A549 treated with DMSO at 1 μM for 4 hours (cell line): ENCODE results near the gene KLHL36. TPM values are rescaled to one million over a fixed set of nuclear protein-coding genes. Genes with fewer than 3 reads are reported as not detected.

ENCODE experiments used
- total RNA-seq: library from RNA; stranded (reverse); fragments of 200-300 nt; extraction: Qiagen RNA extraction; gene quantifications from 5 replicates; pipeline ENCODE4 v1.2.3, GENCODE V29; 2022; ENCODE audit warnings: low read depth

Gene KLHL36
- 20.4 to 23.3 TPM (median 21.4 TPM) in 5 replicates for total RNA-seq

DNA sequence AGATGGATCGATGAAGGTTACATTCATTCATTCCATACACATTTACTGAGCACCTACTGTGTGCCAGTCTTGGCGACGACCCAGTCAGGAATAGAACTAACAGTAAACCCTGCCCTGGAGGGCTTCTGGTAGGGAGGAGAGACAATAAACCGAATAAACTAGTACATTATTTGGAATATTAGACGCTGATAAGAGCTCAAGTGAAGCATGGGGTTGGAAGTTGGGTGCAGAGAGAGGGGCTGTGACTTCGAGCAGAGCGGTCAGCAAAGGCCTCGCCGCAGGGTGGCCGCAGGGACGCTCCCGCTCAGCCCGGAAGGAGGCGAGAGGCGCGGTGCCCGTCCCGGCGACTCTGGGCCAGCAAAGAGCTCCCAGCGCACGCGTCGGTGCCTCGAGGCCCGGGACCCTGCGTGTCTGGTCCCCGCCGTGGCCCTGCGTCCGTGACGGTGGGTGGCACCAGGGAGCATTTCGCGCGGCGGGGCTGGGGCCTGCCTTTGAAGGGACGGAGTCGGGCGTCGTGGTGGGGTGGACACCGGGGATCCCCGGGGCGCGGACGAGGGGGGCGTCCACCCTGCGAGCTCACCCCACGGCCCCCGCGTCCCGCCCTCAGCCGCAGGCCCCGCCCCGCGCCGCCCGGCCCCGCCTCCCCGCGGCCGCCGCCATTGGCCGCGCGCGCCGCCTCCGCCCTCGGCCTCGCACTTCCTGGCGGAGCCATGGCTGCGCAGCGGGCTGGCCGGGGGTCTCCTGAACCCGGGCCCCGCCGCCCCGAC lies at the start of gene KLHL36:
Gene KLHL36, plus strand, starts transcription at position 684 of the 767 bp plus-strand sequence. CDS start 2,357 bp downstream, outside the sequence.

DNA sequence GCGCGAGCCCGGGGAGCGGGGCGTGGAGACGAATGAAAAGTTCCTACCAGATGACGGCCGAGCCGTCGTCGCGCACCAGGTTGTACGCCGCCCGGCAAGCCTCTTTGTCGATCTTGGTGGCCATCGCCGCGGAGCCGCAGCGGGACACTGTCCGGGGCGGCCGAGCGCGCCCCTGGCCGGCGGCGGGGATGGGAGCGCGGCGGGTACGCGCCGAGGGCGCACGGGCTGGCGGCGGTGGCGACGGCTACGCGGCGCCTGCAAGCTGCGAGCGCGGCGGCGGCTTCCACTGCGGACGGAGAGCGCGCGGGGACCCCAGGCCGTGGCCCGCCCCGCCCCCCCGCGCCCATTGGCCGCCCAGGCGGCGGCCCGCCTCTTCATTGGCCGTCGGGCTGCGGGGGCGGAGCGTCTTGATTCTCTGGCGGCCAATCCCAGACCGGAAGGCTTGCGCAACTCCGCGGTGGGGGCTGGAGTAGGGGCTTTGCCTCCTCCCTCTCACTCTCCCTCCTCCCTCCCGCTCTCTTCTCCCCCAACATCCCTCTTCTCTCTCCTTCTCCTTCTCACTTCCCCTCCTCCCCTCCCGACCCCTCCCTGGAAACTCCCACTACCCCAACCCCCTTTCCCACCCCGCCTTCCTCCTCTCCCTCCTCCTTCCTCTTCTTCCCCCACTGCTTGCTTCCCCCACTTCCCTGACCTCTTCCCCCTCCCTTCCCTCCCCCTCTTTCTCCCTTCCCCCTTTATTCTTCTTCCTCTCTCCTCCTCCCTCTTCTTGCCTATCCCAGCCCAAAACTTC lies 30.3 kb upstream of the KLHL36 start, which contains the start of gene COTL1:
Gene COTL1, minus strand, starts transcription at position 288 of the 790 bp plus-strand sequence. Its CDS starts 164 bp downstream, at position 124.

DNA sequence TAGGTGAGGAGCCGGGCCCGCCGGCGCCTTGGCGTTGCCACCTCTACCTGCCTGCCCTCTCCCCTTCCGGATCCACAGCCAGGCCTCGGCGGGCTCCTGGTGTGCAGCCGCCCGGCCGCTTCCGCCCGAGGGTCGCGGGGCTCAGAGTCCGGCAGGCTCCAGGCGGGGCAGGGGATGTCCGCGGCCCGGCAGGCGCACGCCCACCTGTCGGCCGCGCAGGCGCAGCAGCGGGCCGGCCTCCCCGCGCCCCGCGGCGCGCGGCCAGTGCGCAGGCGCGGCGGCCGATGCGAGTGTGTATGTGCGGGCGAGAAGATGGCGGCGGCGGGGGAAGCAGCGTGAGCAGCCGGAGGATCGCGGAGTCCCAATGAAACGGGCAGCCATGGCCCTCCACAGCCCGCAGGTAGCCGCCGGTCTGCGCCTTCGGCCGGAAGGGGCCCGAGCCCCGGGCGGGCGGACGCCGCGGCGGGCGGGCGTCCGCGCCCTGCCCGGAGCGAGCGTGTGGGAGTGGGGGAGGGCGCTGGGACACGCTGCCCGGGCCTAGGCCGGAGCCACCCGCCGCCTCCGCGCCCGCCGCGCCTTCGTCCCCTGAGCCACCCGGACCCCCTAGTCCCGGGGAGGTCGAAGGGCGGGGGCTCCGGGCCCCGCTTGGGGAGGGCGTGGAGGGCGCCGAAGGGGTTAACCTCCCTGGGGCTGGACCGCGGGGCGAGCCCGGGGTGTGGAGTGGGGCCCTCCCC lies 51.6 kb downstream of the KLHL36 start, which contains the start of gene USP10:
Gene USP10, plus strand, starts transcription at position 289 of the 734 bp plus-strand sequence. Its CDS starts 91 bp downstream, at position 380.

Other genes starting within 250 kb of the KLHL36 start
- gene MEAK7, start 143.9 kb upstream of the KLHL36 start, total RNA-seq = 49.9 to 64.1 TPM (median 57.1 TPM) in 5 replicates
- gene COTL1, start 30.4 kb upstream of the KLHL36 start, total RNA-seq = 454 to 617 TPM (median 542 TPM) in 5 replicates
- gene USP10, start 51.5 kb downstream of the KLHL36 start, total RNA-seq = 80.6 to 95.6 TPM (median 84.9 TPM) in 5 replicates
- gene CRISPLD2, start 171.5 kb downstream of the KLHL36 start, total RNA-seq = 3.6 to 4.4 TPM (median 3.9 TPM) in 5 replicates